Right lobe of liver (tissue), 4 donors: ENCODE data around the gene SLITRK3.

Experiments
- CTCF ChIP-seq, 4 donors: fragments of 200-600 bp in 3 of 4; fragments of 450-650 bp in 1 of 4; IDR thresholded peaks; one replicate each; pipeline versions ENCODE4 v1.5.1 to v1.8.0; 2016 to 2022; ENCODE audit warnings: antibody characterized with exemption in 4 of 4, mild to moderate bottlenecking in 2 of 4
- POLR2A ChIP-seq: fragments of 450-650 bp; IDR thresholded peaks from one replicate; pipeline ENCODE4 v1.6.1; 2017; ENCODE audit warnings: antibody characterized with exemption, mild to moderate bottlenecking
- donor health status: DM: no; HTN: no; CAD: no.
- donor health status: DM: no; HTN: no; CAD: no.
- donor health status: DM: no; HTN: yes; CAD: no.

- TF ChIP-seq CTCF (IDR thresholded peaks at IDR 0.05), result no peak
- no peak for TF ChIP-seq POLR2A
These were observed 21.6 kb upstream of the SLITRK3 start for GRCh38 chr3:165217739-165218138.
